Left renal cortex interstitium (tissue), 4 donors: ENCODE measurements around the gene CACNB3. TPM values are rescaled to one million over a fixed set of nuclear protein-coding genes. Genes with fewer than 3 reads are reported as not detected.

Source experiments
- DNase-seq, 4 donors: peaks; one replicate each; pipeline ENCODE4 v3.0.0-alpha.2; 2013; ENCODE audit warnings: low read depth in 4 of 4, low spot score in 2 of 4, missing footprints in 1 of 4
- polyA plus RNA-seq, 4 donors: library from polyadenylated mRNA; unstranded; fragments of 120-200 nt; gene quantifications; one replicate each; pipeline ENCODE4 v1.2.1, GENCODE V29; 2013; ENCODE audit not compliant: insufficient read length in 4 of 4

Gene CACNB3
- polyA plus RNA-seq, 4 donors: 47.8 to 72.5 (median 58.4) TPM

DNA sequence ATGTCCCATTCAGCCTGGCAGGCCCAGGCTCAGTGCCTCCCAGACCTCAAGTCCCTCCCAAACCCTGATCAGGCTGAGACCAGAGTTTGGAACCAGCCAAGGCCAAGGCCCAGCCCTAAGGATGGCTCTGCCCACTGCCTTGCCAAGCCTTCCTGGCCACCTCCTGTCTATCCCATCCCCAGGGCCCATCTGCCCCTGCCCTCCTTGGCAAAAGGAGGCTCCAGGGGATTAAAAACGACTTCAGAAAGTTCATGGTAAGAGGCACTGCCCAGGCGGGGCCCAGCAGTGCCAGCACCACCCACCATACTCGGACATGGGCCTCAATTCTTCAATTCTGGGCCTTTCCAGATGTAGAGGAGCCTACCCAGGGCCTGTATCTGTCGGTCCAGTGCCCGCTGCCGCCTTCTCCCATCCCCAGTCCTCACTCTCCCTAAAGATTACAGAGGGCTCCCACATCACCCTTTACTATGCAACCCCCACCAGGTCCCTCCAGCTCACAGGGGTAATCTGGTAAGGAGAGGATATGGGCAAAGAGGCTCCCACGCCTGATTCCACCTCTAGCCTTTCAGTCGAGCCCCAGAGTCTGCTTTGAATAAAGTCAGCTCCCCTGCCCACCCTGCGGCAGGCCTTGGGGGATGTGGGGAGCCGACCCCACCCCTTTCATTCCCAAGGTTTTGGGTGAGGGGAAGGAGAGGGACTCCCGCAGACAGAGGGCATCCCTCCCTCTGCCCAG is 30.3 kb upstream of the CACNB3 start:
- DNase-seq: no peak

- no peak for DNase-seq
These were observed 29.8 kb upstream of the CACNB3 start for GRCh38 chr12:48788524-48788853.

DNA sequence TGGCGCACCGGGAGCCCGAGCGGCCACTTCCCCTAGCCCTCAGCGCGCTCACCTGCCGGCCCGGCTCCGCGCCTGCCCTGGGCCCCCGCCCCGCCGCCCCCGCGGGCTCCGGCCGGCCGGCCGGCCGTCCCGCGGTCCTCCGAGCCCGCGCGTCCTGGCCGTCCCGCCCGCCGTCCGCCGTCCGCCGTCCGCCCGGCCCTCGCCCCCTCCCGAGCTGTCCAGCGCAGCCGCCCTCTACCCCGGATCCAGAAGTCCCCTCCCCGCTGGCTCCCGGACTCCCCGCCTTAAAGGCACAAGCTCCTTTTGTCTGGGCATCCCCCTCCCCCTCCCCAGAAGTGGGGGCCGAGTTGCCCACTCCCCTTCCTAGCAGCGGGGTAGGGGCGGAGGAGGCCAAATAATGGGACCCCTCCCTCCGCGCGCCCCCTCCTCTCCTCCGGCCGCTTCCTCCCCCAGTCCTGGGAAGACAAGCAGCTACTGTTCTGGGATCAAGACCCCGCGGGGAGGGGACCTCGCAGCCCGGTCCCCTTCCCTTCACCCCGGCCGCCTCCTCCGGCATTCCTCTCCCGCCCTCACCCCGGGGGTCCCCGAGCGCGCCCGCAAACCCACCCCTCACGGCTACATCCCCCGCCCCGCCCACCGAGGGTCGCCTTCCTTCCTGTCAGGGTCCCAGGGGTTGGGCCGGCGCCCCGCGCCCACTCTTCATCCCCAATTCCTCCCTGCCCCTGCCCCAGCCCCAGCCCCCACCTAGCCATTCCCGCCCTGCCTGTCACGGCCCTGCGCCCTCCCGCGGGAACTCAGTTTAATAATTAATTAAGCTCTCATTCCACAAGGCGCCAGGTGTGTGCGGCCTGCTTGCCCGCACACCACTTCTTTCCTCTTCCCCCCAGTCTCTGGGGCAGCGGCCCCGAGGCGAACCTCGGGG is 29.2 kb upstream of the CACNB3 start, which contains the start of gene ADCY6:
Gene ADCY6, minus strand, starts transcription at position 236 of the 922 bp plus-strand sequence. CDS start 5,655 bp downstream, outside the sequence.
- DNase-seq: peak in 2 of 4 donors; percentile 68 to 74

DNA sequence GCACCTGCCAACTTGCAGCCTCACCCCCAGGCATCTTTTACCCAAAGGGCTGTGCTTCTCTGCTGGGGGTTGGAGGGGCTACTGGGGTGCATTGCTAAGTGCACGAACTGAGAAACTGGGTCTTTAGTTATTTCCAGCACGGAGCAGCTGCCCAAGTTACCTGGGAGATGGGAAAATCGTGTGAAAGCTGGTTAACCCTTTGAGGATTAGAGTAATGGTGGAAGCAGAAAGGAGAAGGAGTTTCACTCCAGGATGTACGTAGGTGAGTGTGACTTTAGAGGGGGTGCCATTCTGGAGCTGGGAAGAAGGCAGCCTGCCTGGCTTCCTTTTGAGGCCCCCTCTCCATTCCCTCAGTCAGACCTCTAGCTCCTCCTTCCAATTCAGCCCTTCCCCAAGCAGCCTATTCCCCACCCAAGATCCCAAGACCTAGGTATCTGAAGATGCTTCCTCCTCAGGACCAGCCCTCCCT is 28.4 kb upstream of the CACNB3 start:
- no peak for DNase-seq

DNA sequence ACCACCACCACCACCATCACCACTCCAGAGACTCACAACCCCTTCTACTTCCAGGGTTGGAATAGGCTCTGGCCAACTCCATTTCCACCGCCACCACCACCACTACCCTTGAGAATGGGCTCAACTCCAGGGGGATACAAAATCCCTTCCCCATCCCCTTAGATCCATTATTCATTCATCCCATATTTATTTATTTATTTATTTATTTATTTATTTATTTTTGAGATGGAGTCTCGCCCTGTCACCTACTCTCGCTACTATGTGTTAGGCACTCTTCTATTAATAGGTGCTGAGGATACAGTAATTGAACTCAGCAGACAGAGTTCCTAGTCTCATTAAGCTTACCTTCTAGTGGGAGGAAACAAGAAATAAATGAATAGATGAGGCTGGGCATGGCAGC is 24.6 kb upstream of the CACNB3 start:
- no peak for DNase-seq

GRCh38 chr12:48794870-48795269 is 23.4 kb upstream of the CACNB3 start:
- no peak for DNase-seq

- DNase-seq: no peak
These were observed 22.5 kb upstream of the CACNB3 start for GRCh38 chr12:48795550-48796455.

DNA sequence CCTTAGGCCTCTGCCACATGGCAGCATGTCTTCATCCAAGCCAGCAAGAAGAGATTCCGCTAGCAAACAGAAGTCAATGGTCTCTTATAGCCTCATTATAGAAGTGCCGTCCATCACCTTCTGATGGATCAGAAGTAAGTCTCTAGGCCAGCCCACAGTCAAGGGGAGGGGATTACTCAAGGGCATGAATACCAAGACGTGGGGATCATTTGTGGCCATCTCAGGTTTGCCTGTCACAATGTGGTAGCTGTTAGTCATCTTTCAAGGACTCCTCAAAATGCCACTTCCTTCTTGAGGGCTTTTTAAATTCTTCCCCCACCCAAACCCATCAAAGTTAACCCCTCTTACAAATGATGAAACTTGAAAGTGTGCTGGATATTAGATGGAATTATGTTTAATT is 21.3 kb upstream of the CACNB3 start:
- no peak for DNase-seq

DNA sequence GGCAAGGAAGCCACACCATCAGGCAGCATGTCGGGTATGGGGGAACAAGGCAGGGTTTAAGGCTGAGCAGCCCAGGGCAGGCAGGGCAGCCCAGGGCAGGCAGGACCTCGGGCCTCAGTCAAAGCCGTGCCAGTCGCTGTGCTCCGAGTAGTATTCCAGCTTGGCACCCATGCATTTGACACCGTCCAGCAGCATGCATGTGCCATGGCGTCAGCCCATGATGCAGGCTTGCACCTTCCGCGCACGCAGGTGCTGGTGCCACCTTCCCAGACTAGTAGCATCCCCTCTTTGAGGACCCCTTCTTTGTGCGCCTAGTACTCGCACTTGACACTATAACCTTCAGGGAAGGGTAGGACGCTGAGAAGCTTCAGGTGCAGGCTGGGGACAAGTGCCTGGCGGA is 17.8 kb upstream of the CACNB3 start:
- no peak for DNase-seq

DNA sequence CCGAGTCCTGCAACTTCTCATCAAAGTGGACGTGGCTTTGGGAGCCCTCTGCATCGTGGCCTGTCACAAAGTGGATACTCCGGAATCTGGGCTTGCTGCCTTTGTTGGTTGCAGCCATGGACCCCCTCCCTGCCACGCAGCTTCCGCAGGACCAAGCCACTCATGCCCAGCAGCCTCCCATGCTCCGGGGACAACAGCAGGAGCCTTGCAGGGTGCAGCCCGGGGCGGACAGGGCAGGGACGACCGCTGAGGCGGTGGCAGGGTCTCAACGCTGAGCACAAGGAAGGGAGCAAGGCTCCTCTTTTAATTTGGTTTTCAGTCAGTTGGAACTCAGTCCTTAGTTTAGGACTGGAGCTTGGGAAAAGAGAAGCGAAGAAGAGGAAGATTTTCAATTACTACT is 17.3 kb upstream of the CACNB3 start:
- DNase-seq: no peak

DNA sequence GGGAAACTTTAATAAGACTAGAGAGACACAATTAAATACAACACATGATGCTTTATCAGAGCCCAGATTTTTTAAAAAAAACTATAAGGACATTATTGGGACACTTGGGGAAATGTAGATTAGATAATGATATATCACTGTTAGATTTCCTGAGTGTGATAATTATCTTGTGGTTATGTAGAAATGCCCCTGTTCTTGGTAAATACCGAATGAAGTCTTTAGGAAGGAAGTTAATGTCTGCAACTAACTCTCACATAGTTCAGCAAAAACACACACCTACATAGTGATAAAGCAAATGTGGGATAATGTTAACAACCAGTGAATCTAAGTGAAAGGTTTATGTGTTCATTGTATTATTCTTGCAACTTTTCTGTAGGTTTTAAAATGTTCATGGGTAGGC is 14.6 kb upstream of the CACNB3 start:
- no peak for DNase-seq

GRCh38 chr12:48807981-48808380 is 10.3 kb upstream of the CACNB3 start:
- DNase-seq: no peak

DNA sequence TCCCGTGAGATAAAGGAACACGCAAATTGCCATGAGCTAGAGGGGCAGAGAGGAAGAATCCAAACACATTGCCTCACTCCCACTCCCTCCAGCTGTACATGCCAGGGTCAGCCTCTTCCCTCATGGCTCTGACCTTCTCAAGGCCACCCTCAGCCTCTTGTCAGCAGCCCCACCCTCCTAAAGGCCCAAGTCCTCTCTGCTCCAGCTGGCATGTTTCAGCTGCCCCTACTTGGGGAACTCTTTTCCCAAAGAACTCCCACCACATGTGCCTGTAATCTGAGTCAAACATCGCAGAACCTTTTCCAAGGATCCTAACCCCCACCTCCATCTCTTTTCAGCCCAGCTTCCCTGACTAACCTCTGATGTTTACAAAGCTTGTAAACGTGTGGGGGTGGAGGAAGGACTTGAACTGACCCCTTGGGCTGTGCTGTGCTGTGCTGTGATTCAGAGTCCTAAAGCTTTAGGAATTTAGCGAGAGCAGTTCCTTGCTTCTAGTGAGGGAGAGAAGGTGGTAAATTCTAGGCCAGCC is 7.3 kb upstream of the CACNB3 start:
- DNase-seq: no peak

- DNase-seq: no peak
These were observed 6.7 kb upstream of the CACNB3 start for GRCh38 chr12:48811437-48812090.

GRCh38 chr12:48812389-48812788 is 5.9 kb upstream of the CACNB3 start:
- no peak for DNase-seq

GRCh38 chr12:48813465-48814261 is 4.6 kb upstream of the CACNB3 start:
- DNase-seq: no peak

DNA sequence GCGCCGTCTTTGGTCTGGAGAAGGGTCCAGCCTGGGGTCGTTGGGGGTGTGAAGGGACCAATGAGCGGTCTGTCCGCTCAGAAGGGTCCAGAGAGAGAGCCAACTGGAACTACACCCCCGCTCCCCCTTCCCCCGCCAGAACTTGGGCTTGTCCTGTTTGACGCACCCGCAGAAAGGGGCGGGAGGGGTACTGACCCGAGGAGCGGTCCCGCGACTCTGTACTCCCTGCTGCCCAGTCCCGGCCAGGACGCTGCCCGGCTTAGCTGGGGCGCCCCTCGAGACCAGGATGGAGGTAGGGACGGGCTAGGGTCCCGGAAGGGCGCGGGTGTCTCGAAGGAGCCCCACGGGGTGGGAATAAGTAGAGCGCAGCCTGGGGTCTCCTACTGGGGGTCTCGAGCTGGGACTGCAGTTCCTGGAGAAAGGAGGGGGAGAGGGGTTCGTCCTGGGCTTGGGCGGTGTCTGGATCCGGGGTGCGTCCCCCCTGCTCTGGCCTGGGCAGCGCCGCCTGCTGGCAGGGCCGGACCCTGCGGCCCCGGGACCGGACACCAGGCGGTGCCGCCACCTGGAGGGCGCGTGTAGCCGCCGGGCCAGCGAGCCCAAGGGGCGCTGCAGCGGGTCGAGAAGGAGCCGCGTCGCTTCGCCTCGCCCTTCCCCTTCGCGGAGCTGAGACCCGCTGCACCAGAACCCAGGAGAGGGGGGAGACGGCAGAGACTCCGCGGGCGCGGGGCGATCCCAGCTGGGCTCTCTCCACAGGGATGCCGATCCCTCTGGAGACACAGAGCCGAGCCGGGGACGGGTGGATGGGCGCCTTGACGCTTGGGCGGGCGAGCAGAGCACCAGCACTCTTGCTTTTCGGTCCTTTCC is 3.8 kb upstream of the CACNB3 start:
- no peak for DNase-seq
